ENCODE measurements around the gene HUWE1.

Gene HUWE1

DNA sequence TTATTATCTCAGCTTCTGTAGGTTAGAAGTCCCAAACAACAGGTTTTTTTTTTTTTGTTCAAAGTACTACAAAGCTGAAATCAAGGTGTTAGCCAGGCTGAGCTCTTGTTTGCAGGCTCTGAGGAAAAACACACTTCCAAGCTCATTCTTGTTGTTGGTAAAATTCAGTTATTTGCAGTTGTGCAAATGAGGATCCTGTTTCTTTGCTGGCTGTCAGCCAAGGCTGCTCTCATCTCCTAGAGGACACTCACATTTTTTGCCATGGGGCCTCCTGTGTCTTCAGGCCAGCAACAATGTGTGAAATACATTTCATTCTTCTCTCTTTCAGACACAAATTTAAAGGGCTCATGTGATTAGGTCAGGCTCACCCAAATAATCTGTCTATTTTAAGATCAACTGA, 192.1 kb downstream of the HUWE1 start:
- DNase-seq (ENCODE audit: low read depth) = no peak

DNA sequence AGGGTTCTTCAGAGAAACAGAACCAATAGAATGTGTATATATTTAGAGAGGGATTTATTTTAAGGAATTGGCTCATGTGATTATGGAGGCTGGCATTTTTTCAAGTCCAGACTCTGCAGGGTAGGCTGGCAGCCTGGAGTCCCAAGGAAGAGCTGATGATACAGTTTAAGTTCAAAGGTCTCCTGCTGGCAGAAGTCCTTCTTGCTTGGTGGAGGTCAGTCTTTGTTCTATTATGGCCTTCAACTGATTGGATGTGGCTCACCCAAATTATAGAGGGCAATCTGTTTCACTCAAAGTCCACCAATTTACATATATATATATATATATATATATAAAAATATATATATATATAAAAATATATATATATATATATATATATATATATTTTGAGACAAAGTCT, 200.2 kb downstream of the HUWE1 start:
- DNase-seq (ENCODE audit: low read depth) = no peak

DNA sequence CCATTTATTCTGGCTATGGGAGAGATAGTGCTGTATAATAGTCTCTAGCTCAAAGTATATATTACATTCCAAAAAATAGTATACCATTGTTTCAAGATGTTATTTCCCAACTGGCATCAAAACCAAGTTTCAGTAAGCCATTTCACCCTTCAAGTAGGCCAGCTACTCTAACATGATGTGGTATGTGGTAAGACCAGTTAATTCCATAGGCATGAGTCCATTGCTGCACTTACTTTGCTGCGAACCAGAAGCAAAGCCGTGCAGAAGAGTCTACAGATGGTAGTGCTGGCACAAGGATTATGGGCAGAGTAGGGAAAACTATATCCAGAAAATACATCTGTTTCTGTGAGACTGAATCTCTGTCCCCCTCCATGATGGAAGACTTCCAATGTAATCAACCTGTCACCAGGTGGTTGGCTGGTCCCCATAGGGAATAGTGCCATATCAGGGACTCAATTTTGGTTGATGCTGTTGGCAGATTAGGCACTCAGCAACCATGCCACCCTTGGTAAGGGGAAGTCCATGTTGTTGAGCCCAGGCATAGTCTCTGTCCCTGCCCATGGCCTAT, 202.6 kb downstream of the HUWE1 start:
- DNase-seq (ENCODE audit: low read depth) = no peak

DNA sequence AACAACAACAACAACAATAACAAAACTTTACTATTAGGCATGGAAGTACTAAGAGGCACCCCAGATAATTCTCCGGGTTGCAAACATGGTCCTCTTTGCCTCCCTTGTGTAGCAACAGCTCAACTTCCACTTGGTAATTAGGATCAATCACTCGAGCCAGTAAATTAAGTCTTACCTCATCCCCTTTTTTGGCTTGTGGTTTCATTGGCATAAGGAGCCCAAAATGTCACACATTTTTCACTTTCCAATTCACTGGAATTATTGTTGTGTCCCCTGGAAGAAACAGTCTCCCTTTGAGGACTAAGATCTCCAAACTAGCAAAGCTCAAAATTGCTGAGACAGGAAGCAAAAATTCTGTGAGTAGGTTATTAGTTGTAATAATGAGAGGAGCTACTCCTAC, 203.1 kb downstream of the HUWE1 start:
- no peak for DNase-seq (ENCODE audit: low read depth)
